ENCODE results near the gene DEDD2.

The DEDD2 gene

DNA sequence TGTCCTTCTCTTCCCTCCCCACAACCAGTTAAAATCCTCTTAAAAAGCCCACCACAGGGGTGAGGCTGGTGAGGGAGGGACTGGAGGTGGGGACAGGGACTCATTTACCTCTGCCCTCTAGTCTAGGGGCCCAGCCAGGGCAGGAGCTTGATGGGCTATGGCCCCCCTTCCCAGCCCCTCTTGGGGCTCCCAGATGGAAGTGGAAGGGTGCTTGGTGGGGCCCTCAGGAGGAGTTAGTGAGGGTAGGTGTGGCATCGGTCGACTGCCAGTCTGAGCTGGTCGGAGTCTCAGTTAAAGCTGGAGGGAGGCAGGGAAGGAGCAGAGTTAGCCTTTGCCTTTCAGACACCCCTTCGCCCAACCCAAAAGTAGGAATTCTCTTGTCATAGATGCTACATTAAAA lies 13.1 kb upstream of the DEDD2 start:
- TF ChIP-seq, protein P1, sequence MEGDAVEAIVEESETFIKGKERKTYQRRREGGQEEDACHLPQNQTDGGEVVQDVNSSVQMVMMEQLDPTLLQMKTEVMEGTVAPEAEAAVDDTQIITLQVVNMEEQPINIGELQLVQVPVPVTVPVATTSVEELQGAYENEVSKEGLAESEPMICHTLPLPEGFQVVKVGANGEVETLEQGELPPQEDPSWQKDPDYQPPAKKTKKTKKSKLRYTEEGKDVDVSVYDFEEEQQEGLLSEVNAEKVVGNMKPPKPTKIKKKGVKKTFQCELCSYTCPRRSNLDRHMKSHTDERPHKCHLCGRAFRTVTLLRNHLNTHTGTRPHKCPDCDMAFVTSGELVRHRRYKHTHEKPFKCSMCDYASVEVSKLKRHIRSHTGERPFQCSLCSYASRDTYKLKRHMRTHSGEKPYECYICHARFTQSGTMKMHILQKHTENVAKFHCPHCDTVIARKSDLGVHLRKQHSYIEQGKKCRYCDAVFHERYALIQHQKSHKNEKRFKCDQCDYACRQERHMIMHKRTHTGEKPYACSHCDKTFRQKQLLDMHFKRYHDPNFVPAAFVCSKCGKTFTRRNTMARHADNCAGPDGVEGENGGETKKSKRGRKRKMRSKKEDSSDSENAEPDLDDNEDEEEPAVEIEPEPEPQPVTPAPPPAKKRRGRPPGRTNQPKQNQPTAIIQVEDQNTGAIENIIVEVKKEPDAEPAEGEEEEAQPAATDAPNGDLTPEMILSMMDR (IDR thresholded peaks at IDR 0.05; ENCODE audit: low read depth, low read length), result no peak
- in situ Hi-C loops (cut with HindIII; ENCODE audit: low sequenced_read_pairs), result no loop called here

DNA sequence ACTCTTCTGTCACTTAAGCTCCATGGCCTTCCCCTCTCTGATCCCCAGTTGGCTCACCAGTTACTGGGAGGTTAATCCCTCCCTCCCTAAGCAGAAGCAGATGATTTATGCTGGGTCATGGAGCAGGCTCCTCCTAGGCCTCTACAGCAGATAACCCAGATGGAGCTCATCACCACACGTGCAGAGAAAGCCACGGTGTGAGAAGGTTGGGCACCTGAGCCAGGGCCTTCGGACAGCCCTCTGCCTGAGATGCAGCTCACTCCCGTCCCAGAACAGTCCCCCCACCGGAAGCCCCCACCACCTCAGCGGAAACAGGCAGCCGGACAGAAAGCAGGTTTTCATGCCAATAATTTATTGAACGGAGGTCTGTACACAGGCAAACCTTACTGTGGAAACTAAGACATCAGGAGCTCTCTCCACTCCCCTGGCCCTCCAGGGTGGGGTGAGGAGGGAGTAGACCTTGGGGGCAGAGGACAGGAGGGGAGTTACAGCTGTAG lies 12.4 kb upstream of the DEDD2 start:
- in situ Hi-C loops (cut with HindIII; ENCODE audit: low sequenced_read_pairs), result no loop called here
- TF ChIP-seq, protein P1 (IDR thresholded peaks at IDR 0.05; ENCODE audit: low read depth, low read length), result no peak
- no peak for DNase-seq (ENCODE audit: low read depth, low spot score)
- H3K4me3 ChIP-seq (ENCODE audit: low read depth, low read length), result no peak overlapping the region

More for the DNA sequence above, 13.1 kb upstream of the DEDD2 start:
- no peak for DNase-seq (ENCODE audit: low read depth, low spot score)
- H3K4me3 ChIP-seq (ENCODE audit: low read depth, low read length), result no peak overlapping the region

DNA sequence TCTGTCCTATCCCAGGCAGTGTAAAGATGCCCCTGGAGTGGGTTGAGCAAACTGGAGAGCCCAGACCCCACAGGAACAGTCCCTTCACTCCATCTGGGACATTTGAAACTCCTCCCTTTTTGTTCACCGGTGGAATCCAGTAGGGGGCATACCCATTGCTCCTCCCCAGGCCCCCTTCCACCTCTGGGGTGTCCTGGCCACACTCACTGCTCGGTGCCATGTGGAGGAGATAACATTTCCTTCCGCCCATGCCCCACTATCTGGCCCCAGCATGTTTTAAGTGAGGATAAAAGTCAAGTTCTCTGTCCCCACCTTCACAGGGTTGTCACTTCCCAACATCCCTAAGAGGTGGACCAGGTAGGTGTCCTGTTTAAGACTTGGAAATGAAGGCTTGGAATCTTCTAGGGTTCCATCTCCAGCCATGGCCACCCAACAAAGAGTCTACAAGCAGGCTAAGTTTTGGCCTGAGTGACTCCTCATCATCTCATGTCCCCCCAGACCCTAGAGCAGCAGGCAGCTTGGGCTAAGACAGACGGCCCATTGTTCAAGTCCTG lies 11.9 kb upstream of the DEDD2 start:
- no peak for DNase-seq (ENCODE audit: low read depth, low spot score)
- no peak overlapping the region for H3K4me3 ChIP-seq (ENCODE audit: low read depth, low read length)
- in situ Hi-C loops (cut with HindIII; ENCODE audit: low sequenced_read_pairs), result no loop called here
- TF ChIP-seq, protein P1 (IDR thresholded peaks at IDR 0.05; ENCODE audit: low read depth, low read length), result no peak

DNA sequence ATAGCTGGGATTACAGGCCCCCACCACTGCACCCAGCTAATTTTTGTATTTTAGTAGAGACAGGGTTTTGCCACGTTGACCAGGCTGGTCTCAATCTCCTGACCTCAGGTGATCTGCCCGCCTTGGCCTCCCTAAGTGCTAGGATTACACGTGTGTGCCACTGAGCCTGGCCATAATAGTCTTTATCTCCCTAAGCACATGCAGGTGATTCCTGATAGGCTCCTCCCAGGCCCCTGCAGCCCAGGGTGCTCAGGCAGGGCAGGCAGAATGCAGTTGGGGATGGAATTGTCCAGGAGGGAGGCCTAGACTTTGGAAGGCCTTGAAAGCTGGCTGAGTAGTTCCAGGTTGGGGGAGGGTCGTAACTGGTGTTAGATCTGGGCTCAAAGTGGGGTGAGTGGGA lies 11.2 kb upstream of the DEDD2 start:
- in situ Hi-C loops (cut with HindIII; ENCODE audit: low sequenced_read_pairs), result no loop called here
- DNase-seq (ENCODE audit: low read depth, low spot score), result no peak
- H3K4me3 ChIP-seq (ENCODE audit: low read depth, low read length), result no peak overlapping the region
- TF ChIP-seq, protein P1 (IDR thresholded peaks at IDR 0.05; ENCODE audit: low read depth, low read length), result no peak

DNA sequence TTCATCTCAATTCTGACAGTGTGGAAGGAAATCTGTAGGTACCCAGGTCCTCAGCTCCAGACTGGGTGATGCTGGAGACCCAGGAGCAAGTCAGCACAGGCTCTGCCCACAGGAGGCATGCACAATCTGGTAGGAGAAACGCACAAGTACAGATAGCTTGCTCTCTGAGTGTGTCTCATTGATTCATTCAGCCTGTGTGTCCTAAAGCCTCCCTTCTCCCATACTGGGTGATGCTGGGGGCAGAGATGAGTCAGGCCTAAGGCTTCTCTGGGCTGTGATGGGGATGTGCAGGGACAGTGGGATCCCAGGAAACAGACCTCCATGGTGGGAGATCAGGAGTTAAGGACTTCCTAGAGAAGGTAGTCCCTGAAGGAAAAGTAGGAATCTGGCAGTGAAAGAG lies 9.4 kb upstream of the DEDD2 start:
- H3K4me3 ChIP-seq (ENCODE audit: low read depth, low read length), result no peak overlapping the region
- TF ChIP-seq, protein P1 (IDR thresholded peaks at IDR 0.05; ENCODE audit: low read depth, low read length), result no peak
- in situ Hi-C loops (cut with HindIII; ENCODE audit: low sequenced_read_pairs), result no loop called here
- DNase-seq (ENCODE audit: low read depth, low spot score), result no peak

DNA sequence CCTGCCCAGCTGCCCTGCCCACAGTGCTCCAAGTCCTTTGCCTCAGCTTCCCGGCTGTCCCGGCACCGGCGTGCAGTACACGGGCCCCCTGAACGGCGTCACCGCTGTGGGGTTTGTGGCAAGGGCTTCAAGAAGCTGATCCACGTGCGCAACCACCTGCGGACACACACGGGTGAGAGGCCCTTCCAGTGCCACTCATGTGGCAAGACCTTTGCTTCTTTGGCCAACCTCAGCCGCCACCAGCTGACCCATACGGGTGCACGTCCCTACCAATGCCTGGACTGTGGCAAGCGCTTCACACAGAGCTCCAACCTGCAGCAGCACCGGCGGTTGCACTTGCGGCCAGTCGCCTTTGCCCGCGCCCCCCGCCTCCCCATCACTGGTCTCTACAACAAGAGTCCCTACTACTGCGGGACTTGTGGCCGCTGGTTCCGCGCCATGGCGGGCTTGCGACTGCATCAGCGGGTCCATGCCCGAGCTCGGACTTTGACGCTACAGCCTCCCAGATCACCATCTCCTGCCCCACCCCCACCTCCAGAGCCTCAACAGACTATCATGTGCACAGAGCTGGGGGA lies 8.3 kb upstream of the DEDD2 start:
- in situ Hi-C loops (cut with HindIII; ENCODE audit: low sequenced_read_pairs), result no loop called here
- no peak for DNase-seq (ENCODE audit: low read depth, low spot score)
- TF ChIP-seq, protein P1 (IDR thresholded peaks at IDR 0.05; ENCODE audit: low read depth, low read length), result no peak
- H3K4me3 ChIP-seq (ENCODE audit: low read depth, low read length), result no peak overlapping the region
